GM21576 (cell line): ENCODE data around the gene MTHFD2L.
A peak's percentile ranks its signal among the peaks of the same experiment; 100 is the strongest.
"Not testable (repeated sequence)": the region's sequence is repeated elsewhere in the genome, so short reads cannot be mapped to it uniquely, and the experiment has no call there.

ENCODE experiments used
- ATAC-seq: cut with Tn5 transposase; IDR thresholded peaks from one replicate; pipeline ENCODE4 v1.9.1; 2021; ENCODE audit warnings: mild to moderate bottlenecking, moderate library complexity; ENCODE audit not compliant: unreplicated experiment

The MTHFD2L gene

GRCh38 chr4:74181219-74181618, 23.3 kb downstream of the MTHFD2L start:
- ATAC-seq = no peak

- no peak for ATAC-seq
Measured at GRCh38 chr4:74188912-74189311, 31.0 kb downstream of the MTHFD2L start.

- peak; percentile 51 for ATAC-seq
Measured at GRCh38 chr4:74189331-74190043, 31.6 kb downstream of the MTHFD2L start.

- ATAC-seq = no peak
Measured at GRCh38 chr4:74190332-74190731, 32.4 kb downstream of the MTHFD2L start.

GRCh38 chr4:74190919-74191397, 33.0 kb downstream of the MTHFD2L start:
- ATAC-seq = no peak

GRCh38 chr4:74197080-74197479, 39.2 kb downstream of the MTHFD2L start:
- ATAC-seq = peak; percentile 76

- ATAC-seq = no peak
Measured at GRCh38 chr4:74202062-74202586, 44.2 kb downstream of the MTHFD2L start.

GRCh38 chr4:74203467-74203866, 45.5 kb downstream of the MTHFD2L start:
- ATAC-seq = no peak

- no peak for ATAC-seq
Measured at GRCh38 chr4:74205046-74205445, 47.1 kb downstream of the MTHFD2L start.

GRCh38 chr4:74205559-74205958, 47.6 kb downstream of the MTHFD2L start:
- ATAC-seq = no peak

GRCh38 chr4:74206088-74206825, 48.3 kb downstream of the MTHFD2L start:
- ATAC-seq = peak; percentile 79

- not testable (repeated sequence) for ATAC-seq
Measured at GRCh38 chr4:74214457-74215159, 56.7 kb downstream of the MTHFD2L start.

- not testable (repeated sequence) for ATAC-seq
Measured at GRCh38 chr4:74215236-74215635, 57.3 kb downstream of the MTHFD2L start.

- no peak for ATAC-seq
Measured at GRCh38 chr4:74217365-74217764, 59.4 kb downstream of the MTHFD2L start.

GRCh38 chr4:74218201-74218600, 60.3 kb downstream of the MTHFD2L start:
- no peak for ATAC-seq

- no peak for ATAC-seq
Measured at GRCh38 chr4:74219240-74219639, 61.3 kb downstream of the MTHFD2L start.

- ATAC-seq = no peak
Measured at GRCh38 chr4:74223098-74223497, 65.2 kb downstream of the MTHFD2L start.

- no peak for ATAC-seq
Measured at GRCh38 chr4:74223801-74224200, 65.9 kb downstream of the MTHFD2L start.

GRCh38 chr4:74228691-74229640, 71.0 kb downstream of the MTHFD2L start:
- peak; percentile 89 for ATAC-seq

- ATAC-seq = peak; percentile 69
Measured at GRCh38 chr4:74230902-74231499, 73.1 kb downstream of the MTHFD2L start.
